AG08395 (cell line): ENCODE results near the gene UGT1A10.
"Not testable (repeated sequence)": the region's sequence is repeated elsewhere in the genome, so short reads cannot be mapped to it uniquely, and the experiment has no call there.

ENCODE experiments used
- DNase-seq: peaks from one replicate; pipeline ENCODE4 v3.0.0; 2012; ENCODE audit warnings: mixed read lengths, low spot score

The UGT1A10 gene

DNA sequence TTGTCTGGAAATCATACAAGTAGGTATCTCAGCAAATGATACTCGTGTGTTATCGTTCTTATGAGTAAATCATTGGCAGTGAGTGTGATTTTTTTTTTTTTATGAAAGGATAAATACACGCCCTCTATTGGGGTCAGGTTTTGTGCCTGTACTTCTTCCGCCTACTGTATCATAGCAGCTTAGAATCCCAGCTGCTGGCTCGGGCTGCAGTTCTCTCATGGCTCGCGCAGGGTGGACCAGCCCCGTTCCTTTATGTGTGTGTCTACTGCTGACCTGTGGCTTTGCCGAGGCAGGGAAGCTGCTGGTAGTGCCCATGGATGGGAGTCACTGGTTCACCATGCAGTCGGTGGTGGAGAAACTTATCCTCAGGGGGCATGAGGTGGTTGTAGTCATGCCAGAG is at the start of gene UGT1A10:
TSS of gene UGT1A10 (plus strand) at position 143 of the 400 bp plus-strand sequence. CDS start at position 218, 75 bp downstream.
- DNase-seq: not testable (repeated sequence)

DNA sequence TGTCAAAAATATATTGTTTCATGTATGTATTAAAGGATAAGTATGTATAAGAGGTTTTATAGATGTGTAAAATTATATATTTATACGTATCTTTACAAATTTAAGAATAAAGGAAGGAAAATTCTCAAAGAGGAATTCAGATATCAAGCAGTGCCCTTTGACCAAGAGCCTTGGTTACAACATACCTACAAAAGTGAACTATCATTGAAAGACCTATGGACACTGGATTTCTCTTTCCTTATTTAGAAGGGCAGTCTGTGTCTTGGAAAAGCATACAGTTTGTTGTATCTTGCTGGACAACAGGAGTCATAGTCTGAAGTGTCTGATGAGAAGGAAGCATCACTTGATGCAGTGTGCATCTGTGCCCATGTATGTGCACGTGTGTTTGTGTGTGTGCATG is 47.8 kb upstream of the UGT1A10 start:
- DNase-seq: no peak

DNA sequence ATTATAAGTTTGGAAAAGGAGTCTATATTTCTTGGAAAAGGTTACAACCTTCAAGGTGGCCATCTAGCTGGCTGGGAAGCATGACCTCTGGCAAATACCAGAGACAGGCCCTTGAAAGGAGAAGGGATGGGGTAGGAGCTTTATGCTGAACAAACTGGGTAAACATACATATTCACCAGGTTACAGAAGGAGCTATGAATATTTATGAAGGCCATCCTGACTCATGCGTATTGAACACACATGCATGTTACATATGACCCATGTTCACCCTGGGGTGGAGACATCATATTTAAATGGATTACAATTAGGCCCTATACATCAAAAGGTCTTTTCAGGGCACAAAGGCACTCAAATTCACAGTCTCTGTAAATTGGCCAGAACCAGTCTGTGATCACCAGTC is 43.5 kb upstream of the UGT1A10 start:
- DNase-seq: not testable (repeated sequence)

DNA sequence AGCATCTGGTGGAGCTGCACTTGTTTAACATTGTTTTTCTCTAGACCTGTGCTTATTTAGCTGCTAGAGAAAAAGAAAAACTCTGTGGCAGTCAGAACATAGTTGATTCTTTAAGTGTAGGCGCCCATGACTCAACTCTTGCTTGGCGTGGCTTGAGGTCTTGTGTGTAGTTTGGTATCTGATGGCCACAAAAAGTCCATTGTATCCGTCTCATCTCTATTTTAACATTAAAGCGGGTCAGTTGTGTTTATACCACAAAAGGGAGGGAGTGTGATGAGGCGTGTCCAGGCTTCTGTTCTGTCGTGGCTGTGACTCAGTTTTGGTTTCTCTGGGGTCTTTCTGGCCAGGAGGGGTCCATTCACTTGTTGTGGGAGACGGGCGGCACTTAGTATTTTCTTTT is 43.0 kb upstream of the UGT1A10 start:
- no peak for DNase-seq

DNA sequence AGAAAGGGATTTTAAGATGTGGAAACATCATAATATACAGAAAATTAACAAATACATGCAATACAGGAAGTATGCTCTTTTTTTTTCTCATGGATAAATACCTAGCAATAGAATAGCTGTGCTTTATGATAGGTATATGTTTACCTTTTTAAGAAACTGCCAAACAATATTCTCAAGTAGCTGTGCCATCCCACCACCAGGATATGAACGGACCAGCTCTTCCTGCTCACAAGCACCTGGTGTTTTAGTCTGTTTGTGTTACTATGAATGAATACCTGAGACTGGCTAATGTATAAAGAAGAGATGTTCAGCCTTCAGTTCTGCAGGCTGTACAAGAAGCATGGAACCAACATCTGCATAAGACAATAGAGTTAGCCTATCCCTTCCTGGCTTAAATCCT is 38.7 kb upstream of the UGT1A10 start:
- DNase-seq: no peak

DNA sequence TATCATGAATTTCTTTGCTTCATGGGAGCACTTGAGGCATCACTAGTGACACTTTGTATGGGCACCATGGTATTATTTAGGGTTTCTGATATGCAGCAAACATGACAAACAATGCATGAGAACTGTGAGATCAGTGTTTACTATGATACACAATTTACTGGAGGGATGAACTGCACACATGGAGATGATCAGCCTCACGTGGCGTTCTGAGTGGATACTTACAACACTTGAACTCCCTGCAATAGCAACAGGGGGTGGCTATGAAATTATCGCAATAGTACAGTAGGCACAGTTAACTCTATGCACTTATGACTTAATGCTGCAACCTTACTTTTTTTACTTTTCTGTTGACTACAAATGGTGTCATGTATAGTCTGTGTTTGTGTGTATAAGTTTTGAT is 37.3 kb upstream of the UGT1A10 start:
- DNase-seq: no peak

DNA sequence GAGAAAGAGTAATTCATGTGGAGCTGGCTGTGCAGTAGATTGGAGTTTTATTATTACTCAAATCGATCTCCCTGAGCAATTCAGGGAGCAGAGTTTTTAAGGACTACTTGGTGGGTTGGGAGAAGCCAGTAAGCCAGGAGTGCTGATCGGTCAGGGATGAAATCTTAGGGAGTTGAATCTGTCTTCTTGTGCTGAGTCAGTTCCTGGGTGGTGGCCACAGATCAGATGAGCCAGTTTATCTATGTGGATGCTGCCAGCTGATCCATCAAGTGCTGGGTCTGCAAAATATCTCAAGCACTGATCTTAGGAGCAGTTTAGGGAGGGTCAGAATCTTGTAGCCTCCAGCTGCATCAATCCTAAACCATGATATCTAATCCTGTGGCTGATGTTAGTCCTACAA is 35.9 kb upstream of the UGT1A10 start:
- DNase-seq: no peak

DNA sequence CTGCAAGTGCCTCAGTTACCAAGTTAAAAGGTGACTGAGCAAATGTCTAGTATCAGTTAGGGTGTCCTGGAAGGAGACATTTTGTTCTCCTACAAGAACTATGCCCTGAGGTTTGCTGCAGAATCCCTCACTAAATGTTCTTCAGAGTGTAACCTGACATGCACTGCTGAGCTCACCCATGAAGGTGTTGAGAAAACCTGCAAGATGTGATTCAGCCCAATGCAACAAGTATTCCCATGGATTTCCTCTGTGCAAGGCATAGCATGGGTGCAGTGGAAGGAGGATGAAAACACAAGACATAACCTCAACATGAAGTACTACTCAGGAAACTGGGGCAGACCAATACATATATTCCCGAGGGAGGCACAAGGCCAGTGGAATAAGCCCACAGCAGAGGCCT is 34.2 kb upstream of the UGT1A10 start:
- no peak for DNase-seq

DNA sequence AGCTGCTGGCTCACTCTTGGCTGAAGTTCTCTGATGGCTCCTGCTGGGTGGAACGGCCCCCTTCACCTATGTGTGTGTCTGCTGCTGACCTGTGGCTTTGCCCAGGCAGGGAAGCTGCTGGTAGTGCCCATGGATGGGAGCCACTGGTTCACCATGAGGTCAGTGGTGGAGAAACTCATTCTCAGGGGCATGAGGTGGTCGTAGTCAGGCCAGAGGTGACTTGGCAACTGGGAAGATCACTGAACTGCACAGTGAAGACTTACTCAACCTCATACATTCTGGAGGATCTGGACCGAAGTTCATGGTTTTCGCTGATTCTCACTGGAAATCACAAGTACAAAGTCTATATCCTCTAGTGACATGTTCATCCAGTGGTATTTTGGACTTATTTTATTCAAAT is 32.7 kb upstream of the UGT1A10 start:
- DNase-seq: no peak

DNA sequence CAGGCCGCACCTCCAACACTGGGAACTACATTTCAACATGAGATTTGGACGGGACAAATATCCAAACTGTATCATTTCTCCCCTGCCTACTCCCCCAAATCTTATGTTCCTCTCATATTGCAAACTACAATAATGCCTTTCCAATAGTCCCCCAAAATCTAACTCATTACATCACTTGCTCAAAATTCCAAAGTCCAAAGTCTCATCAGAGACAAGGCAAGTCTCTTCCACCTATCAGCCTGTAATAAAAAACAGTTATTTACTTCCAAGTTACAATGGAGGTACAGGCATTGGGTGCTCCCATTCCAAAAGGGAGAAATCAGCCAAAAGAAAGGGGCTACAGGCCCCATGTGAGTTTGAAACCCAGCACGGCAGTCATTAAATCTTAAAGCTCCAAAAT is 31.4 kb upstream of the UGT1A10 start:
- no peak for DNase-seq

DNA sequence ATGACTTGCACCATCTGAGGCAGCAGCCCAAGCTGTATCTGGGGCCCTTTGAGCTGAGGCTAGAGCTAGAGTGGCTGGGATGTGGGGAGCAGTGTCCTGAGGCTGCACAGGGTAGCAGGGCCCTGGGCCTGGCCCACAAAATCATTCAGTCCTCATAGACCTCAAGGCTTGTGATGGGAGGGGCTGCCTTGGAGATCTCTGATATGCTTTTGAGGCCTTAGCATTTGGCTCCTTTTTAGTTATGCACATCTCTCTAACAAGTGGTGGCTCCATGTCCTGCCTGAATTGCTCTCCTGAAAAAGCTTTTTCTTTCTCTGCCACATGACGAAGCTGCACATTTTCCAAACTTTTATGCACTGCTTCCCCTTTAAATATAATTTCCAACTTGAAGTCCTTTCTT is 30.6 kb upstream of the UGT1A10 start:
- no peak for DNase-seq

DNA sequence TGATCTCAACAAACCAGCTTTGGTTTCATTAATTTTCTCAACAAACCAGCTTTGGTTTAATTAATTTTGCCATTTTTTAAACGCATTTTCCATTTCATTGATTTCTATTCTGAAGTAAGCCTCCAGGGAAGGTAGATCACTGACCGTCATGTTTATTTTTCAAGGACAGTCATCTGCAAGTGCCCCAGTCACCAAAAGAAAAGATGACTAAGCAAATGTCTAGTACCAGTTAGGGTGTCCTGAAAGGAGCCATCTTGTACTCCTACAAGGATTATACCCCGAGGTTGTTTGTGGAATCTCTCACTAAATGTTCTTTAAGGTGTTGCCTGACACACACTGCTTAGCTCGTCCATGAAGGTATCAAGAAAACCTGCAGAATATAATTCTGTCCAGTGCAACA is 25.0 kb upstream of the UGT1A10 start:
- DNase-seq: no peak

DNA sequence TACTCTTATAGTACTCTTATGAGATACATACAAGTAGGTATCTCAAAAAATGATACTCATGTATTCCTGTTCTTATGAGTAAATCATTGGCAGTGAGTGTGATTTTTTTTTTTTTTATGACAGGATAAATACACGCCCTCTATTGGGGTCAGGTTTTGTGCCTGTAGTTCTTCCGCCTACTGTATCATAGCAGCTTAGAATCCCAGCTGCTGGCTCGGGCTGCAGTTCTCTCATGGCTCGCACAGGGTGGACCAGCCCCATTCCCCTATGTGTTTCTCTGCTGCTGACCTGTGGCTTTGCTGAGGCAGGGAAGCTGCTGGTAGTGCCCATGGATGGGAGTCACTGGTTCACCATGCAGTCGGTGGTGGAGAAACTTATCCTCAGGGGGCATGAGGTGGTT is 18.8 kb upstream of the UGT1A10 start, which contains the start of gene UGT1A8:
TSS of gene UGT1A8 (plus strand) at position 158 of the 400 bp plus-strand sequence. CDS start at position 233, 75 bp downstream.
- DNase-seq: not testable (repeated sequence)

DNA sequence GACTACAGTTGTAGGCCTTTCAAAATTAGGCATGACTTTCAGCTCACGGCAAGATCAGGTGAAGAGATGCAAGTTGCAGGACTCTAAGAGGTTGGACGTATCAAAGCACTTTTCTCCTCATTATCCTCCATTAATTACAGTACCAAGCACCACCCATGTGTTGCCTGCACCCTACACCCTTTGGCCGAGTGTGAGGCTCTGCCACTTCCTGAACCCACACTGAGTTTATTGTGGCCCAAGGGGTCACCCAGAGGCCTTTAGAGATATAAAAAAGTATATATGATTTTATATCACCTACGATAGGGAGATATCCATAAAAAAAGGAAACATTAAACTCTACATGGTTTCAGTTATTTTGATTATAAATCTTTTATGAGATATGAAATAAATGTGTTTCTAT is 16.0 kb upstream of the UGT1A10 start:
- no peak for DNase-seq

DNA sequence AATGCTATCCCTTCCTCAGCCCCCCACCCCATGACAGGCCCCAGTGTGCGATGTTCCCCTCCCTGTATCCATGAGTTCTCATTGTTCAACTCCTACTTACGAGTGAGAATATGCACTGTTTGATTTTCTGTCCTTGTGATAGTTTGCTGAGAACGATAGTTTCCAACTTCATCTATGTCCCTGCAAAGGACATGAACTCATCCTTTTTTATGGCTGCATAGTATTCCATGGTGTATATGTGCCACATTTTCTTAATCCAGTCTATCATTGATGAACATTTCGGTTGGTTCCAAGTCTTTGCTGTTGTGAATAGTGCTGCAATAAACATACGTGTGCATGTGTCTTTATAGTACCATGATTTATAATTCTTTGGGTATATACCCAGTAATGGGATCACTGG is 14.4 kb upstream of the UGT1A10 start:
- not testable (repeated sequence) for DNase-seq

DNA sequence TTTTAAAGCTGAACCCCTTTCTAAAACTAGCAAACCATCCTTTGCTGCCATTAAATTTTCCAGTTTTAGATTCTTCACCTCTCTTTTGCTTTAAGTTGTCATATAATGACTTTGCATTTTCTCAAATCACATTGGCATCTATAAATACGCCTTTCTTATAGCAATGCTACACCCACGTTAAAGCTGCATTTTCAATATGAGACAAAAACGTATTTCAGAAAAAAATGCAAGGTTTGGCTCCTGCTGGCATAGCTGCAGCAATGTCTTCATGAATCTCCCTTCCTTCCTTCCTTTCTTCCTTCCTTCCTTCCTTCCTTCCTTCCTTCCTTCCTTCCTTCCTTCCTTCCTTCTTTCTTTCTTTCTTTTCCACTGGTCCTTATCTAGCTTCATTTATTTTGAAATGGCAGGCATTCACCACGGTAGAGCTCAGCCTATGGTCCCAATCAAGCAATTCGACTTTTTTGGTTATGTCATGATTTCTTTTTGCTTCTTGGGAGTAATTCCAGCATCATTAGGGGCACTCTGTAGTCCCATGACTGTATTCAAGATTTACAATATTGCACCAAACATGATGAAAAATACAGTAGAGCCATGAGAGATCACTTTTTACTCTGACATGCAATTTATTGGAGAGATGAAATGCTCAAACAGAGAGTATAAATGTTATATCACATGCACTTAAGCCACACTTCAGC is 8.8 kb upstream of the UGT1A10 start:
- no peak for DNase-seq

DNA sequence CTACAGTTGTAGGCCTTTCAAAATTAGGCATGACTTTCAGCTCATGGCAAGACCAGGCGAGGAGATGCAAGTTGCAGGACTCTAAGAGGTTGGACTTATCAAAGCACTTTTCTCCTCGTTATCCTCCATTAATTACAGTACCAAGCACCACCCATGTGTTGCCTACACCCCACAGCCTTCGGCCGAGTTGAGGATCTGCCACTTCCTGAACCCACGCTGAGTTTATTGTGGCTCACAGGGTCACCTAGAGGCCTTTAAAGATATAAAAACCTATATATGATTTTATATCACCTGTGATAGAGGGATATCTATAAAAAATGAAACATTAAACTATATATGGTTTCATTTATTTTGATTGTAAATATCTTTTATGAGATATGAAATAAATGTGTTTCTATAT is 2.6 kb downstream of the UGT1A10 start:
- DNase-seq: no peak

DNA sequence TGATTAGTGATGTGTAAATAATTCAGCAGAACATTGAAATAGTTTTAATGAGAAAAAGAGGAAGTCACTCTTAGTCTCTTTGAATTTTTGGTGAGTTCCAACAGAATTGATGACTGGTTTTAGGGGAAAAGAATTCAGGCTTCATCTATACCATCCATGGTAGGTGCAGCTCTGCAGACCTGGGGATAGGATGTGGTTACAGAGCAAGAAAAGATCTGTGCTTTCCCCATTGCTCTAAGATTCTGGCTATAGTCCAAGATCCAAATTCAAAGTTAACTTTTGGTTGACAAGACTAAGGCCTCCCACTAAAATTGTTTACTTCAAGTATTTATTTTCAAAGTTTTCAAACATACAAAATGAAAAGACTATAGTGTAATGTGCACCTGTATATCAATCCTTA is 3.6 kb downstream of the UGT1A10 start:
- no peak for DNase-seq

DNA sequence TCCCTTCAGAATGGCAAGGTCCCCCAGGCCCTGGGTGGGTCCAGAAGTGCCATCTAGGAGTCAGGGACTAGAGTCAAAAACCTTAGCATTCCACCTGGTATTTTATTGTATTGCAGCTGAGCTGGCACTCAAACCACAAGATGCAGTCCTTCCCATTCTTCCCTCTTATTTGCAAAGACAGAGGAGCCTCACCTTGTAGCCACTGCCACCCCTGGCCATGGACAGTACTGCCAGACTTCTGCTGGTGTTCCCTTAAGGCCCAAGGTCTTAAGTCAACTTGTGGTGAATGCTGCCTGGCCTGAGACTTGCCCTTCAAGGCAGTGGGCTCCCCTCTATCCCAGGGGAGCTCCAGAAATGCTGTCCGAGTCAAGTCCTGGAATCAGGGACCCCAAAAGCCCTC is 6.9 kb downstream of the UGT1A10 start:
- DNase-seq: no peak

DNA sequence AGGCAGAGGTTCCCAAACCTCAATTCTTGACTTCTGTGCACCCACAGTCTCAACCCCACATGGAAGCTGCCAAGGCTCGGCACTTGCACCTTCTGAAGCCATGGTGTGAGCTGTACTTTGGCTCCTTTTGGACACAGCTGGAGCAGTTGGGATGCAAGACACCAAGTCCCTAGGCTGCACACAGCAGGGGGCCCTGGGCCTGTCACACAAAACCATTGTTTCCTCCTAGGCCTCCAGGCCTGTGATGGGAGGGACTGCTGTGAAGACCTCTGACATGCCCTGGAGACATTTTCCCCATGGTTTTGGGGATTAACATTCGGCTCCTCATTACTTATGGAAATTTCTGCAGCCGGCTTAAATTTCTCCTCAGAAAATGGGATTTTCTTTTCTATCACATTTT is 9.8 kb downstream of the UGT1A10 start:
- DNase-seq: not testable (repeated sequence)

DNA sequence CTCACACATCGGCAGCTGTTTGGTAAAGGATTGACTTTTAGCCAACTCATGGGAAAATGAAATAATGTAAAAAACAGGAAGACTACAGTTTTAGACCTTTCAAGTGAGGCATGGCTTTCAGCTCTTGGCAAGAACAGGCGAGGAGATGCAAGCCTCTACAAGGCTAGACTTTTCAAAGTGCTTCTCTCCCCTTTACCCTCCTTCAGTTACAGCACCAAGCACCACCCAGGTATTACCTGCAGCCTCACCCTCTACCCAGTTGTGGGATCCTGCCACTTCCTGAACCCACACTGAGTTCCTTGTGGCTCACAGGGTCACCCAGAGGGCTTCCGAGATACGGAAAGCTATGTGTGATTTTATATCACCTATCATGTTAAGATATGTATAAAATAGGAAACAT is 14.7 kb downstream of the UGT1A10 start:
- DNase-seq: no peak

DNA sequence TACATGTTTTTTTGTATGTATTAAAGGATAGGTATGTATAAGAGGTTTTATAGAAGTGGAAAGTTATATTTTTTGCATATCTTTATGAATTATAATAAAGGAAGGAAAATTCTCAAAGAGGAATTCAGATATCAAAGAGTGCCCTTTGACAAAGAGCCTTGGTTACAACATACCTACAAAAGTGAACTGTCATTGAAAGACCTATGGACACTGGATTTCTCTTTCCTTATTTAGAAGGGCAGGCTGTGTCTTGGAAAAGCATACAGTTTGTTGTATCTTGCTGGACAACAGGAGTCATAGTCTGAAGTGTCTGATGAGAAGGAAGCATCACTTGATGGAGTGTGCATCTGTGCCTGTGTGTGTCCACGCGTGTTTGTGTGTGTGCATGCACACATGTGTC is 15.2 kb downstream of the UGT1A10 start:
- DNase-seq: no peak

DNA sequence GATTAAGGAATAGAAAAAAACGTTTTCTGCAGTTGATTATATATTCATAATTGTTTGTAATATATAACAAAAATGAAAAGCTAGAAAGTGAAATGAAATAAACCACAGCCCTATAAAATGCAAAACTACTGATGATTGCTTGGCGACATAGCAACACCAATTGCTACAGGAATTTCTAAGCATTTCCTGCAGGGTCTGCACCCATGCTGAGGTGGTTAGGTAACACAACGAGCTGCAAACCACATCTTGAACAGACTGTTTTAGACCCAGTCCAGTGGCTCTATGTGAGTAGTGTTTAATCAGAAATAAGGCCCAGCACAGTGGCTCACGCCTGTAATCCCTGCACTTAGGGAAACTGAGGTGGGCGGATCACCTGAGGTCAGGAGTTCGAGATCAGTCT is 18.3 kb downstream of the UGT1A10 start:
- DNase-seq: no peak

DNA sequence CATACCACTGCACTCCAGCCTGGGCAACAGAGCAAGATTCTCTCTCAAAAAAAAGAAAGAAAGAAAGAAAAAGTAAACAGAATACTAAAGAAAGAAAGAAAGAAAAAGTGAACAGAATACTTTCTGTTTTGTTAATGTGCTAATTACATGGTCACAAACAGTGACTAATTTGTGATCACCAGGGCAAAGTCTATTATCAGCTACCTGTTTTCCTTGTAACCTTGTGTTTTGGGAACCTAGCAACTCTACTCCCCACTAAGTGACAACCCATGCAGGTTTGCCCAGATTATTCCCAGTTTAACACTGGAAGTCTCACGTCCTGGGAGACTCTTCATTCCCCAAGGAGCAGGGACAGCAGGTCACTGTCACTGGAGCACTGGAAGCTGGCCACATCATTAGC is 18.8 kb downstream of the UGT1A10 start:
- DNase-seq: no peak
